DOHH2 (cell line): Measurements from ENCODE around the gene LIPF.

Experiments
- EZH2phosphoT487 ChIP-seq: fragments of 200-600 bp; sonication (generic); IDR thresholded peaks from 2 replicates; pipeline ENCODE4 v1.6.1; 2017; ENCODE audit warnings: borderline replicate concordance, mild to moderate bottlenecking, antibody characterized with exemption, low read length, moderate library complexity, mixed read lengths
- TF ChIP-seq, protein P1 (sequence below): fragments of 200-600 bp; sonication (generic); IDR thresholded peaks from one replicate; pipeline ENCODE4 v1.5.1; 2014; ENCODE audit warnings: antibody characterized with exemption, mild to moderate bottlenecking, low read depth, low read length; ENCODE audit not compliant: poor library complexity, severe bottlenecking

- TF ChIP-seq, protein P1, sequence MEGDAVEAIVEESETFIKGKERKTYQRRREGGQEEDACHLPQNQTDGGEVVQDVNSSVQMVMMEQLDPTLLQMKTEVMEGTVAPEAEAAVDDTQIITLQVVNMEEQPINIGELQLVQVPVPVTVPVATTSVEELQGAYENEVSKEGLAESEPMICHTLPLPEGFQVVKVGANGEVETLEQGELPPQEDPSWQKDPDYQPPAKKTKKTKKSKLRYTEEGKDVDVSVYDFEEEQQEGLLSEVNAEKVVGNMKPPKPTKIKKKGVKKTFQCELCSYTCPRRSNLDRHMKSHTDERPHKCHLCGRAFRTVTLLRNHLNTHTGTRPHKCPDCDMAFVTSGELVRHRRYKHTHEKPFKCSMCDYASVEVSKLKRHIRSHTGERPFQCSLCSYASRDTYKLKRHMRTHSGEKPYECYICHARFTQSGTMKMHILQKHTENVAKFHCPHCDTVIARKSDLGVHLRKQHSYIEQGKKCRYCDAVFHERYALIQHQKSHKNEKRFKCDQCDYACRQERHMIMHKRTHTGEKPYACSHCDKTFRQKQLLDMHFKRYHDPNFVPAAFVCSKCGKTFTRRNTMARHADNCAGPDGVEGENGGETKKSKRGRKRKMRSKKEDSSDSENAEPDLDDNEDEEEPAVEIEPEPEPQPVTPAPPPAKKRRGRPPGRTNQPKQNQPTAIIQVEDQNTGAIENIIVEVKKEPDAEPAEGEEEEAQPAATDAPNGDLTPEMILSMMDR, result no peak
- TF ChIP-seq EZH2phosphoT487, result no peak
These were observed 46.4 kb upstream of the LIPF start for GRCh38 chr10:88617772-88618300.
